ENCODE results near the gene PTPRE.
"Not testable (repeated sequence)": the region's sequence is repeated elsewhere in the genome, so short reads cannot be mapped to it uniquely, and the experiment has no call there.

Gene PTPRE

GRCh38 chr10:128080231-128080630 lies 173.3 kb downstream of the PTPRE start:
- DNase-seq = no peak

- DNase-seq = no peak
Measured at GRCh38 chr10:128080641-128081040, 173.7 kb downstream of the PTPRE start.

- DNase-seq = no peak
Measured at GRCh38 chr10:128081222-128081621, 174.3 kb downstream of the PTPRE start.

- no peak for DNase-seq
Measured at GRCh38 chr10:128081720-128082119, 174.8 kb downstream of the PTPRE start.

- DNase-seq = no peak
Measured at GRCh38 chr10:128083191-128083895, 176.4 kb downstream of the PTPRE start.

GRCh38 chr10:128084364-128084763 lies 177.5 kb downstream of the PTPRE start:
- no peak for DNase-seq

- no peak for DNase-seq
Measured at GRCh38 chr10:128084991-128085390, 178.1 kb downstream of the PTPRE start.

GRCh38 chr10:128086003-128086863 lies 179.3 kb downstream of the PTPRE start:
- DNase-seq = no peak

GRCh38 chr10:128087146-128087883 lies 180.4 kb downstream of the PTPRE start:
- no peak for DNase-seq

GRCh38 chr10:128087884-128088709 lies 181.2 kb downstream of the PTPRE start:
- no peak for DNase-seq

GRCh38 chr10:128091636-128092210 lies 184.8 kb downstream of the PTPRE start:
- DNase-seq = no peak

- DNase-seq = no peak
Measured at GRCh38 chr10:128092454-128092853, 185.6 kb downstream of the PTPRE start.

- not testable (repeated sequence) for DNase-seq
Measured at GRCh38 chr10:128094596-128094995, 187.7 kb downstream of the PTPRE start.

GRCh38 chr10:128095027-128095752 lies 188.3 kb downstream of the PTPRE start:
- DNase-seq = no peak

- DNase-seq = no peak
Measured at GRCh38 chr10:128095753-128096469, 189.0 kb downstream of the PTPRE start.

GRCh38 chr10:128096486-128097199 lies 189.7 kb downstream of the PTPRE start:
- DNase-seq = no peak

- DNase-seq = peak in 1 of 2 experiments; percentile 2
Measured at GRCh38 chr10:128097783-128098182, 190.9 kb downstream of the PTPRE start.

- no peak for DNase-seq
Measured at GRCh38 chr10:128098631-128099030, 191.7 kb downstream of the PTPRE start.

- DNase-seq = no peak
Measured at GRCh38 chr10:128099901-128100300, 193.0 kb downstream of the PTPRE start.

GRCh38 chr10:128101901-128102300 lies 195.0 kb downstream of the PTPRE start:
- no peak for DNase-seq
